Activated naive CD4-positive, alpha-beta T cell treated with anti-CD3 and anti-CD28 coated beads, Interleukin-2, amount 50 U/mL, for 24 hours (primary cell): Measurements from ENCODE around the gene LGR5.
"Not testable (repeated sequence)": the region's sequence is repeated elsewhere in the genome, so short reads cannot be mapped to it uniquely, and the experiment has no call there.

Experiments
- H3K27ac Mint-ChIP-seq: one replicate; pipeline ENCODE4 v1.8.0; 2021; ENCODE audit warnings: mild to moderate bottlenecking, mixed read lengths
- H3K27me3 Mint-ChIP-seq: one replicate; pipeline ENCODE4 v1.8.0; 2021; ENCODE audit warnings: mixed read lengths
- H3K36me3 Mint-ChIP-seq: one replicate; pipeline ENCODE4 v1.8.0; 2021; ENCODE audit warnings: mixed read lengths
- H3K4me1 Mint-ChIP-seq: one replicate; pipeline ENCODE4 v1.8.0; 2021; ENCODE audit warnings: mixed read lengths
- H3K4me3 Mint-ChIP-seq: one replicate; pipeline ENCODE4 v1.8.0; 2021; ENCODE audit warnings: mild to moderate bottlenecking, mixed read lengths
- H3K9me3 Mint-ChIP-seq: one replicate; pipeline ENCODE4 v1.8.0; 2021; ENCODE audit warnings: mixed read lengths

The LGR5 gene

DNA sequence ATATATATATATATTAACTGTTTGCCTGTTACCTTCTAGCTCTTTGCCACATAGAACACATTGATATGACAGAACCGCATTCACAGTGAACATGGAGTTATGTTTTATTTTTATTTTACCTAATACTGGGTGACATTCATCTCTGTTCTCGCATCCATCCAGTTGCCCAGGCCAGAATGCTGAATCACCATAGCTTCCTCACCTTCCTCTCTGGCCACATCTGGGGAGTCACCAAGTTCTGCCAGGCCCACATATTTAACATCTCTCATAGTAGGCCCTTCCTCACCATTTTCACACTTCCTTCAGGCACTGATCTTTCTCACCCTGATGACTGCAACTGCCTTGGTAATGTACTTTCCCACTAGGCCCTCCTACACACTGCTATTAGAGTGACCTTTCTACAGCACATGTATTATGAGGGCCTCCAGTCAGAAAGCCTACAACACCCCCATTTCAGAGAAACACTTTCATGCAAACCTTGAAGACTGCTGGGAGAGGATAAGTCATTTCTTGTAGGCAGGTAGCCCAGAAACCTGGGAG, 106.8 kb downstream of the LGR5 start:
- H3K4me1 Mint-ChIP-seq = no peaks in the 10 kb centered on the region
- H3K9me3 Mint-ChIP-seq = no peaks in the 10 kb centered on the region
- H3K27ac Mint-ChIP-seq = no peak overlapping the region
- H3K36me3 Mint-ChIP-seq = no peaks in the 10 kb centered on the region
- H3K4me3 Mint-ChIP-seq = no peak overlapping the region
- peaks cover 2% of the 10 kb centered on the region for H3K27me3 Mint-ChIP-seq

DNA sequence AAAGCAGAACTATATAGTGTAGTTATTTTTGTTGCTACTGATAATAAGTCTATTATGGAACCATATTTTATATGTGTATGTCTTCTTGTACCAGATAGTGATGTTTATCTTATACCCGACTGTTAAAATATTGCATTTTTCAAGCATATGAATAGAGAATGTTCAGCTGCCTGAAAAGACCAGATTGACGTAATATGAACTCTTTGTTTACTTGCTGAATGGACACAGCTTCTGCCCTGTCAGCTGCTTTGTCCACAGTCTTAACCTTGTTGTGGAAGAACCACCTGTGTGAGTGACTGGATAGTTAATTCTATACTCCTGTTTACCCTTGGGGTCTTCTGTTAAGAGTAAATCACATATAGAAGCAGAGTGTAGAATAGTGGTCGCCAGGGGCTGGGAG, 109.3 kb downstream of the LGR5 start:
- Mint-ChIP-seq H3K27me3 (peaks cover 2% of the 10 kb centered on the region), H3K4me1 (no peaks in the 10 kb centered on the region), H3K9me3 (no peaks in the 10 kb centered on the region), H3K27ac (no peak overlapping the region), H3K36me3 (no peaks in the 10 kb centered on the region), H3K4me3 (no peak overlapping the region)

DNA sequence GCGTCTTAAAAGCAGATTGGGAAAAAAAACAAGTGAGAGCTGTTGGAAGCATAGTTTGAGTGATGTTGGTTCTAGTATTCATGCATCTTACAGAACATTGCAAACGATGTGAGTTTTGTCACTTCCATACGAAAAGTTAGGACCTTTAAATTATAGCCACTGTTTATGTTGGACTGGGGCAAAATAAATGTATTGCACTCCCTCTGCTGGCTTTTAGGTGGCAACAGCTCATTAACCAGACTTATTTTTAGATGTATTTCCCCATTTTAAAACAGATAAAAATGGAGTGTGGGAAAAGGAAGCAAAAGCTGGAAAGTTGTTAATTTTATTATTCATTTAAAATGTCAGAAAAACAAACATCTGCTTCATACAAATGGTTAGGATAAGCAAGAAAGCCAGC, 111.9 kb downstream of the LGR5 start:
- Mint-ChIP-seq H3K27me3 (peaks cover 2% of the 10 kb centered on the region), H3K9me3 (no peaks in the 10 kb centered on the region), H3K4me1 (no peaks in the 10 kb centered on the region), H3K4me3 (no peak overlapping the region), H3K27ac (no peak overlapping the region), H3K36me3 (no peaks in the 10 kb centered on the region)

DNA sequence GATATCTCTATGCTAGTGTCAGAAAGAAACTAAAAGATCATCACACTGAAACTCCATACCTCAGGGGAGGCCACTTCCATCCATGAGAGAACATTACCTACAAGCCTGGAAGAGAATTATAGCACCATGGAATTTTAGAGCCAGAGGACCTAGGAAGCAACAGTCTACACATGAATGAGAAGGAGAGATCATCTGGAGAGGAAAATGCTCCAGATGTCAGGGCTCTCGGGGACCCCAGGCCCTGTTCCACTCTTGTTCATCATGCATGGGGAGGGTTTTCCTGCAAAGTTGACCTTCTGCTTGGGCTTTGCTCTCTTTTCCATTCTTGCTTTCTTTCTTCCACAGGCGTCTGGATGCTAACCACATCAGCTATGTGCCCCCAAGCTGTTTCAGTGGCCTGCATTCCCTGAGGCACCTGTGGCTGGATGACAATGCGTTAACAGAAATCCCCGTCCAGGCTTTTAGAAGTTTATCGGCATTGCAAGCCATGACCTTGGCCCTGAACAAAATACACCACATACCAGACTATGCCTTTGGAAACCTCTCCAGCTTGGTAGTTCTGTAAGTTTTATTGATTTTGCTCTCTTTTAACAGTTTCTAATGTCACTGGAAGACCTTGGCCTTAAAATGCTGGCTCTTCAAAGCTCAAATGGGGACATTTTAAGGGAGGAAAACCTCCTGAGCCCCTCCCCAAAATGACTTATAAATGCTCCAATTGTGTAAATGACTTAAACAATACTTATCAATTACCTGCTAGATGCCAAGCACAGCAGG, 113.3 kb downstream of the LGR5 start:
- no peaks in the 10 kb centered on the region for H3K36me3 Mint-ChIP-seq
- H3K4me3 Mint-ChIP-seq = no peak overlapping the region
- no peaks in the 10 kb centered on the region for H3K4me1 Mint-ChIP-seq
- H3K27me3 Mint-ChIP-seq = peaks cover 2% of the 10 kb centered on the region
- H3K9me3 Mint-ChIP-seq = no peaks in the 10 kb centered on the region
- H3K27ac Mint-ChIP-seq = no peak overlapping the region

DNA sequence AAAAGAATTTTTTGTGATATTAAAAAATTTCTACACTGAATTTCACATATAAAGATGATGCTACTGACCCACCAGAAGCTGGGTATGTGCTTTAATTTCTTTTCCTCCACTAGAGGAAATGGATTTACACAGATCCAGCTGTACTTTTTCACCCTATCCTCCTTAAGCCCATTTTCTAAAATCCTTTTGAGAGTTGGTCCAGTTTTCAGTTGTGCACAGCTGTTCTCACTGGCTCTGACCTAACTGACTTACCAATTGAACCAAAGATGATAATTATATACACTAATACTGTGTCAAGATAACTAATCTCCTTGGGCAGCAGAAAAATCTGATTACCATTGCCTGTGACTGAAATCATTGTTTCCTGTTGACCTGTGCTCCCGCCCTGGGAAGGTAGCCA, 115.6 kb downstream of the LGR5 start:
- Mint-ChIP-seq H3K4me1 (no peaks in the 10 kb centered on the region), H3K36me3 (no peaks in the 10 kb centered on the region), H3K9me3 (no peaks in the 10 kb centered on the region), H3K27me3 (no peaks in the 10 kb centered on the region), H3K4me3 (no peak overlapping the region), H3K27ac (no peak overlapping the region)

DNA sequence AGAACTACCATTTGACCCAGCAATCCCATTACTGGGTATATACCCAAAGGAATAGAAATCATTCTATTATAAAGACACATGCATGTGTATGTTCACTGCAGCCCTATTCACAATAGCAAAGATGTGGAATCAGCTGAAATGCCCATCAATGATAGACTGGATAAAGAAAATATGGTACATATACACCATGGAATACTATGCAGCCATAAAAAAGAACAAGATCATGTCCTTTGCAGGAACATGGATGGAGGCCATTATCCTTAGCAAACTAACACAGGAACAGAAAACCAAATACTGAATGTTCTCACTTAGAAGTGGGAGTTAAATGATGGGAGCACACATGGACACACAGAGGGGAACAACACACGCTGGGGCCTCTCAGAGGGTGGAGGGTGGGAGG, 116.2 kb downstream of the LGR5 start:
- not testable (repeated sequence) for H3K9me3 Mint-ChIP-seq, H3K4me1 Mint-ChIP-seq, H3K4me3 Mint-ChIP-seq, H3K27me3 Mint-ChIP-seq, H3K27ac Mint-ChIP-seq, H3K36me3 Mint-ChIP-seq

DNA sequence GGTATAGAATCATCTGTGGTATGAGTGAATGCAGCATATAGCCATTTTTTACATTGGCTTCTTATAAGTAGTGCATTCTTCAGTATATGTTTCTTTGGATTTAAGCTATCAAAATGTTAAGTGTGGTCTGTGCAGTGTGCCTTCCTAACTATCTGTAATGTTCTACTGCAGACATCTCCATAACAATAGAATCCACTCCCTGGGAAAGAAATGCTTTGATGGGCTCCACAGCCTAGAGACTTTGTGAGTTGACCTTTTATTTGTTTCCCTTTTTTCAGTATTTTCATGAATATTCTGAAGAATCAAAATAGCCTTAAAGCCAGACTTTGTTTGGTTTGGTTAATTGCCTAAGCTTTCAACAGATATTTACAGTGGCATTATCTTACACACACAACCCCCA, 116.8 kb downstream of the LGR5 start:
- H3K36me3 Mint-ChIP-seq = no peaks in the 10 kb centered on the region
- H3K9me3 Mint-ChIP-seq = no peaks in the 10 kb centered on the region
- no peak overlapping the region for H3K27ac Mint-ChIP-seq
- no peaks in the 10 kb centered on the region for H3K4me1 Mint-ChIP-seq
- no peaks in the 10 kb centered on the region for H3K27me3 Mint-ChIP-seq
- H3K4me3 Mint-ChIP-seq = no peak overlapping the region

DNA sequence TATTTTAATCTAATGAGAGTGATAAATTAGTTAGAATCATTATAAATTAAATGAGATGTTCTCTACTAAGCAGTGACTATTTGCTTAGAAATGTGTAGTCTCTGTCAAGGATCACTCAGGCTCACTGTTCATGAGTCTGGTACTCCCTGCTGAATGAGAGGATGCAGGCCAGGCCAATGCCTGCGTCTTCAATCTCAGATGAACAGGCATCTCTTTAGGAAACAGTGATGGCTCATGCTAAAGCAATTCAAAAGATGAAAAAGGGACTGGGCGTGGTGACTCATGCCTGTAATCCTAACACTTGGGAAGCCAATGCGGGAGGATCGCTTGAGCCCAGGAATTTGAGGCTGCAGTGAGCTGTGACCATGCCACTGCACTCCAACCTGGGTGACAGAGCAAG, 117.3 kb downstream of the LGR5 start:
- no peak overlapping the region for H3K4me3 Mint-ChIP-seq
- H3K36me3 Mint-ChIP-seq = no peaks in the 10 kb centered on the region
- H3K27me3 Mint-ChIP-seq = no peaks in the 10 kb centered on the region
- no peak overlapping the region for H3K27ac Mint-ChIP-seq
- no peaks in the 10 kb centered on the region for H3K4me1 Mint-ChIP-seq
- H3K9me3 Mint-ChIP-seq = no peaks in the 10 kb centered on the region

DNA sequence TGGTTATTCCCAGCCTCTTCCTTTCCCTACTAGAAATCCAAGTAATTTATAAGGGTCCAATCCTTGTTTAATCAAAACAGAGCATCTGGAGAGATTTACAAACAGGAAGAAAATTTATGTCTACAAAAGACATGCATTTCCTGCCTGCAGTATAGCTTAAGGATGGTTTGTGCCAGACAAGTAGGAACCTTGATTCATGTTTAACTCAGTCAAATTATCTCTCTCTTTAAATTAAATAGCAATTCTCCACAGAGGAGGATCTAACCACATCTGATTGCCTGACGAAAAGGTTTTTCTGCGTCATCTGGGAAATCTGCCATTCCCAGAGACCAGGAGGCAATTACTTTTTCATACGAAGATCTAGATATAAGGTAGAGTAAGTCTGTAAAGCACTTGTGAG, 118.8 kb downstream of the LGR5 start:
- H3K27ac Mint-ChIP-seq = no peak overlapping the region
- H3K27me3 Mint-ChIP-seq = no peaks in the 10 kb centered on the region
- H3K4me1 Mint-ChIP-seq = no peaks in the 10 kb centered on the region
- no peak overlapping the region for H3K4me3 Mint-ChIP-seq
- no peaks in the 10 kb centered on the region for H3K36me3 Mint-ChIP-seq
- no peaks in the 10 kb centered on the region for H3K9me3 Mint-ChIP-seq

DNA sequence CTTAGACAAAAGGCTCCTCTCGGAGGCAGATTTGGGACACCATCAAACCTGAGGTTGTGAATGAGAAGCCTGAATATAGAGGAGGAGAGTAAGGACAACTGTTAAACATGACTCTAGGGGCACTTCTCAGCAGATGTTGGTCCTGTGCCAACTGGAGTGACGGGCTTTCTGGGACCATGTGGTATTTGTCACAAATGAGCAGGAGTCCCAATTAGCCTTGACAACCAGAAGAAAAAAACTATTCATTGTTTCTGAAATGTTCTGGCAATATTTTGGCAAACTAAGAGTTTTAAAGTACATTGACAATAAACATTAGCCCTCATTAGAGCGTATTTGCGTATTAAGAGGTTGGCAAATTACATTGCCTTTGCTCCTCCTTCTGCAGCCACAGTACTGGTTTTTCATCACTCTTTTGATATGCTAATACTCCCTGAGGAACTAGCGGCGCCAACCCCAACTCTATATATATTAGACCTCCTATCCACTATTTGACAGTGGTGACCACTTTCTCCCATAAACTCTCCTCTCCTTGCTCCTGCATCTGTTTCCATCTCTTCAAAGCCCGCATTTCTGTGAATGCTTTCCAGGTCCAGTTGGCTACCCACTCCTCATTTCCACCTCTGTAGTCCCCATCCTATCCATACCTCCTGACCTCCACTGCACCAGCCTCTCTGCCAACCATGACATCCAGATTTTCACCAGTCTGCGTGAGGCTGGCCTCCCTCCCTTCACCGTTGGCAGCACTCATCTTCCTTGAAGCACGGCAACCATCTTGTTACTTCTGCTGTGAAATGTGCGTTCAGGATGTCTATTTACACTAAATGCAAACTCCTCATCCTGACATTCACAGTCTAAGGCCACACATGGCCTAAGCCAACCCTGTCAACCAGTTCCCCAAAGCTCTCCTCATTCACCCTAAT, 123.3 kb downstream of the LGR5 start:
- Mint-ChIP-seq H3K36me3 (no peaks in the 10 kb centered on the region), H3K9me3 (no peaks in the 10 kb centered on the region), H3K27me3 (no peaks in the 10 kb centered on the region), H3K4me3 (no peak overlapping the region), H3K4me1 (no peaks in the 10 kb centered on the region), H3K27ac (no peak overlapping the region)

DNA sequence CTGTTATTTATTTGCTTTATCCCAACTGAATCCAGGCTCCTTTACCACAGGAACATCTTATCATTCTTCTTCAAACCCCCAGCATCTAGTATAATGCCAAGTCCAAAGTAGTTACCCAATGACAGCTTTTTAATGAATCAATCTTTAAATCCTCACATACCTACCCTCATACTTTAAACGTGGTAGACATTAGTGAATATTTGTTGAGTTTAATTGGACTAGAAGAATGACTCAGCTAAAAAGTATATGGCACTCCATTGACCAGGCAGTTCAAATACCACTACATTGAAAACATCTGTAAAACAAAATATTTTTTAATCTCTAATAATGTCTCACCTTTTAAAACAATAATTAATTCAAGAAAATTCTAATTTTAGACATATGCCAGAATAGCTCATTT, 125.9 kb downstream of the LGR5 start:
- Mint-ChIP-seq H3K27ac (no peak overlapping the region), H3K4me1 (no peaks in the 10 kb centered on the region), H3K27me3 (peaks cover 3% of the 10 kb centered on the region), H3K36me3 (no peaks in the 10 kb centered on the region), H3K9me3 (no peaks in the 10 kb centered on the region), H3K4me3 (no peak overlapping the region)

DNA sequence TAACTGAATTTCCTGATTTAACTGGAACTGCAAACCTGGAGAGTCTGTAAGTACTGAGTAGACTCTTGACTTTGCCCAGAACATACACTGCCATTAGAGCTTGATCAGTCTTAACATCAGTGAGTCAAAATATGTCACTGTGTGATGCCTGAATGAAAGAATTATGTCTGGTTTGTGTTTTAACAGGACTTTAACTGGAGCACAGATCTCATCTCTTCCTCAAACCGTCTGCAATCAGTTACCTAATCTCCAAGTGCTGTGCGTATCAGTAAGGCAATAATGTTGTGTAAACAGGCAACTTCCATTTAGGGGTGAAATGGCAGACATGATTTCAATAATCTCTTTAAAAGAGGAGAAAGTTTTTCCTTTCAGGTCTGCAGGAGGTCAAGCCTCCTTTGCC, 127.1 kb downstream of the LGR5 start:
- H3K4me1 Mint-ChIP-seq = no peaks in the 10 kb centered on the region
- no peak overlapping the region for H3K4me3 Mint-ChIP-seq
- H3K27ac Mint-ChIP-seq = no peak overlapping the region
- H3K27me3 Mint-ChIP-seq = peaks cover 4% of the 10 kb centered on the region
- H3K36me3 Mint-ChIP-seq = no peaks in the 10 kb centered on the region
- no peaks in the 10 kb centered on the region for H3K9me3 Mint-ChIP-seq

DNA sequence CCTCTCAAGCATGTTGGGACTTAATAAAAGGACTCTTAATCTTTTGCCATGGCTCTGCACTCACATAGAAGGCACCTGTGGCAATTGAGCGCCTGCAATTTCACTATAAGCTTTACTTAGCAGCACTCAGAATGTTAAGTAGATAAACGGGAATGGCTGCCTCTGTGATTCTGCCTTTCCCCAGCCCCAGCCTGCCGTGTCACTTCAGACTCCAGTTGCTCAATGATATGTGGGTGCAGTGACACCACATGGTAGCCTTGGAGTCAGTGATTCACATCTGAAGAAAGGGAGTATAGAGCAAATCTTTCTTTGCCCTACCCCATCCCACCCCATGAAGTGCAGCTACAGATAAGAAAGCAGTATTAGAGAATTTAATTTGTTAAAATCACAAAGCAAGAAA, 127.9 kb downstream of the LGR5 start:
- Mint-ChIP-seq H3K36me3 (no peaks in the 10 kb centered on the region), H3K4me1 (no peaks in the 10 kb centered on the region)

DNA sequence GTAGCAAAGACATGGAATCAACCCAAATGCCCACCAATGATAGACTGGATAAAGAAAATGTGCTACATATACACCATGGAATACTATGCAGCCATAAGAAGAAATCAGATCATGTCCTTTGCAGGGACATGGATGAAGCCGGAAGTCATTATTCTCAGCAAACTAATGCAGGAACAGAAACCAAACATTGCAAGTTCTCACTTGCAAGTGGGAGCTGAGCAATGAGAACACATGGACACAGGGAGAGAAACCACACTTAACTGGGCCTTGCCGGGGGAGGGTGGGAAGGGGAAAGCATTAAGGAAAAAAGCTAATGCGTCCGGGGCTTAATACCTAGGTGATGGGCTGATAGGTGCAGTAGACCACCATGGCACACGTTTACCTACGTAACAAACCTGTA, 130.3 kb downstream of the LGR5 start:
- not testable (repeated sequence) for H3K4me3 Mint-ChIP-seq, H3K36me3 Mint-ChIP-seq, H3K27me3 Mint-ChIP-seq, H3K27ac Mint-ChIP-seq, H3K4me1 Mint-ChIP-seq, H3K9me3 Mint-ChIP-seq

More for the DNA sequence above, 127.9 kb downstream of the LGR5 start:
- Mint-ChIP-seq H3K27ac (no peak overlapping the region), H3K9me3 (no peaks in the 10 kb centered on the region), H3K27me3 (peaks cover 4% of the 10 kb centered on the region), H3K4me3 (no peak overlapping the region)

DNA sequence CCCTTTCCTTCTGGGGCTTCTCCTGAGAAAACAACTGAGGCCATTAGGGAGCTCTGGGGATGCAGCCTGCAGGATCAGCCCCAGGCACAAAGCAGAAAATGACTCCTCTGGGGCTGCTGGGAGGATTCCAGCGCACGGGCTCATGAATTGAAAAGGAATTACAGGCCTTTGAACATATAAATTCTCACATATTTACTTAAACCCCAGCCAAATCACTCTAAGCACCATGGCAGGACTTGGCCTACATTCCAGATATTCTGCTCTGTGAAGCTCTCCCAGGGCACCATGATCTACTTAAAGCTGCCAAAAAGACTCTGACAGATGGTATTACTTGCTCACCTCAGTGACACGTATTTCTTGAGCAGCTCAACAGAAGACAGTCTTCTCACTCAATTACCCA, 136.9 kb downstream of the LGR5 start:
- no peaks in the 10 kb centered on the region for H3K4me1 Mint-ChIP-seq
- H3K27me3 Mint-ChIP-seq = peaks cover 2% of the 10 kb centered on the region
- H3K36me3 Mint-ChIP-seq = no peaks in the 10 kb centered on the region
- no peaks in the 10 kb centered on the region for H3K9me3 Mint-ChIP-seq
- H3K4me3 Mint-ChIP-seq = no peak overlapping the region
- H3K27ac Mint-ChIP-seq = no peak overlapping the region

DNA sequence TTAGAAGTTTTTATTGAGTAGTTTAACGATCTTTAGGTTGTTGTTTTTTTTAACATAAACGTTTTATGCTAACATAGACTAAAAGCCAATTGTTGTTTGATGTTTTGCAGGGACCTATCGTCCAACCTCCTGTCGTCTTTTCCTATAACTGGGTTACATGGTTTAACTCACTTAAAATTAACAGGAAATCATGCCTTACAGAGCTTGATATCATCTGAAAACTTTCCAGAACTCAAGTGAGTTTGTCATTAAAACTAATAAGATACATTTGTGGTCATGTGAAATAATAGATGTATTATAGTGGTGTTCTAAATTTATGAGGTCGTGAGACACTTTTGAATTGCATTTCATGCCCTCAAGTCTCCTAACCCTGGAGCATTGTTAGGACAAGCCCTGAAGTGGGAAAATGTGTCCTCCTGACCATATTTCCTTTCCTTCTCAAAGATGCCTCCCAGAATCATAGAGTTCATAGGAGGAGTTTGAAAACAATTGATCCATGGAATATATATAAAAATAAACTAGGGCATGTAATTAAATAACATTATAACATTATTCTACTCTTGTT, 139.2 kb downstream of the LGR5 start:
- H3K4me3 Mint-ChIP-seq = no peak overlapping the region
- no peak overlapping the region for H3K27ac Mint-ChIP-seq
- no peaks in the 10 kb centered on the region for H3K9me3 Mint-ChIP-seq
- peaks cover 2% of the 10 kb centered on the region for H3K27me3 Mint-ChIP-seq
- no peaks in the 10 kb centered on the region for H3K36me3 Mint-ChIP-seq
- no peaks in the 10 kb centered on the region for H3K4me1 Mint-ChIP-seq
